ENCODE measurements around the gene H6PD. TPM values are rescaled to one million over a fixed set of nuclear protein-coding genes. Genes with fewer than 3 reads are reported as not detected.
"Not testable (repeated sequence)": the region's sequence is repeated elsewhere in the genome, so short reads cannot be mapped to it uniquely, and the experiment has no call there.

H6PD gene
- total RNA-seq, 8 experiments from 2014 or later: 6.8 to 23.4 (median 9.3) TPM

GRCh38 chr1:9292361-9293240 is 58.0 kb downstream of the H6PD start, which contains the start of gene SPSB1:
SPSB1 (plus strand) TSS chr1:9292894; CDS start chr1:9355892, 62,998 bp downstream.
- peaks cover 22 to 24% of the 10 kb centered on the region in 2 donors for H3K4me1 ChIP-seq (replicated peaks in 1 of 2)
- H3K27ac ChIP-seq: peak within 1 kb of the TSS; percentile 24 to 38
- in situ Hi-C loops (cut with MboI; ENCODE audit: low pct_unique_long_range_greater_than_20kb in 2 of 9, low sequenced_read_pairs in 9 of 9, unreplicated experiment in 9 of 9): loop anchor here in 1 of 9 experiments (25.0 kb wide), 1 partner anchor 195 kb away; no protein-coding TSS in a partner anchor
- ATAC-seq (replicated peaks in 6 of 8): peak; percentile 27 to 83 (median 67)
- 0 to 6% (median 0%) methylated on average over 2 to 30 of the region's 119 CpGs; no CpG with 5 or more reads in 7 of the 10 experiments for WGBS, 10 experiments
- H3K4me3 ChIP-seq: peak within 1 kb of the TSS; percentile 53 to 78 (median 64)

DNA sequence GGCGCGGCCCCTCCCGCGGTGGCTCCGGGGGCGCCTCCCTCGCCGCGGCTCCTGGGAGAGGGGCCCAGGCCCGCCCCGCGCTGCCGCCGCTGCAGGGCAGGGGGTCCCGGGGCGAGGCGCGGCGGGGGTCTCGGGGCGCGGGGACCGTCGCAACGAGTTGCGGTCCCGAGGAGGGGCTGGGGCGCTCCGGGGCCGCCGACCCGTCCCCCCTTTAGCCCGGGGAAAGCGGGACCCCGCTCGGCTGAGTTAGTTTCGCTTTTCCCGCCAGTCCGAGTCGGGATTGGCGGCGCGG is 58.6 kb downstream of the H6PD start:
- WGBS, 10 experiments: no CpG with 5 or more reads among the region's 43 CpGs
- in situ Hi-C loops (cut with MboI; ENCODE audit: low pct_unique_long_range_greater_than_20kb in 2 of 9, low sequenced_read_pairs in 9 of 9, unreplicated experiment in 9 of 9): loop anchor here in 1 of 9 experiments (25.0 kb wide), 1 partner anchor 194 kb away; no protein-coding TSS in a partner anchor
- no peak for ATAC-seq (replicated peaks in 6 of 8)
- peaks cover 22 to 24% of the 10 kb centered on the region in 2 donors for H3K4me1 ChIP-seq (replicated peaks in 1 of 2)
- H3K27ac ChIP-seq: peak overlapping the region in 1 of 2 donors; percentile 18
- peak overlapping the region; percentile 53 to 78 (median 64) for H3K4me3 ChIP-seq

DNA sequence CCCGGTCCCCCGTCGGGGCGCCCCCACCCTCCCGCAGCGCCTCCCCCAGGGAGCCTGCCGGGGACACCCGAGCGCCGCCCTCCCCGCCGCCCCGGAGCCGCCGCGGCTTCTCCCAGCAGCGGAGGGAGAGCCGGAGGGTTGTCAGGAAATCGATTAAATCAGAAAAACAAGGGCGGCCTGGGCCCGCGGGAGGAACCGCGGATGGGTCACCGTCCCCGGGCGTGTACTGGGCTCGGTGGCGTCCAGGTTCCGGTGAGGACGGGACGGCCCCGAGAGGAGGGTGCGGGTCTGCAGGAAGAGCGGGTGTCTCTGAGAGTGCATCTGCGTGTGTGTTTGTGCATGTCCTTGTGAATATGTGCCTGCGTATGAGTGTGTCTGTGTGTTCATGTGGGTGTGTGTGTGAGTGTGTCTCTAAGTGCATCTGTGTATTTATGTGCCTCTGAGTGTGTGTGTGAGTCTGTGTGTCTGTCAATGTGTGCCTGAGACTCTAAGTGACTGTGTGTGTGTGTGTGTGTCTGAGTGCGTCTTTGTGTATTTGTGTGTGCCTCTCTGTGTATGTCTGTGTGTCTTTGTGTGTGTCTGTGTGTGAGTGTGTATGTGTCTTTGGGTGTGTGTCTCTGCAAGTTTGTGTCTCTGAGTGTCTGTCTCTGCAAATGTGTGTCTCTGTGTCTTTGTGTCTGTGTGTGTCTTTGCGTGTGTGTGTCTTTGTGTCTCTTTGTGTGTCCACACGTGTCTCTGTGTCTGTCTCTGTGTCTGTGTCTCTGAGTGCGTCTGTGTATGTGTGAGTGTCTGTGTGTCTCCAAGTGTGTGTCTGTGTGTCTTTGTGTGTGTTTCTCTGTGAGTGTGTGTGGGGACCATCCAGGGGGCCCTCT is 59.2 kb downstream of the H6PD start:
- 0 to 100% (median 7%) methylated on average over 1 to 20 of the region's 41 CpGs; no CpG with 5 or more reads in 3 of the 10 experiments for WGBS, 10 experiments
- Histone ChIP-seq H3K4me3 (peak overlapping the region; percentile 53 to 78 (median 64)), H3K27ac (peak overlapping the region in 1 of 2 donors; percentile 18), H3K4me1 (replicated peaks in 1 of 2) (peaks cover 22 to 24% of the 10 kb centered on the region in 2 donors)
- peak in 7 of 8 experiments; percentile 1 to 15 (median 5) for ATAC-seq (replicated peaks in 6 of 8)
- in situ Hi-C loops (cut with MboI; ENCODE audit: low pct_unique_long_range_greater_than_20kb in 2 of 9, low sequenced_read_pairs in 9 of 9, unreplicated experiment in 9 of 9): loop anchor here in 1 of 9 experiments (25.0 kb wide), 1 partner anchor 194 kb away; no protein-coding TSS in a partner anchor

- 0 to 80% (median 68%) methylated on average over 1 to 5 of the region's 6 CpGs; no CpG with 5 or more reads in 3 of the 10 experiments for WGBS, 10 experiments
- Histone ChIP-seq H3K4me3 (peak overlapping the region in 4 of 5 donors; percentile 53 to 78 (median 66)), H3K27ac (no peak overlapping the region), H3K4me1 (replicated peaks in 1 of 2) (peaks cover 22 to 24% of the 10 kb centered on the region in 2 donors)
- no peak for ATAC-seq (replicated peaks in 6 of 8)
- in situ Hi-C loops (cut with MboI; ENCODE audit: low pct_unique_long_range_greater_than_20kb in 2 of 9, low sequenced_read_pairs in 9 of 9, unreplicated experiment in 9 of 9): loop anchor here in 1 of 9 experiments (25.0 kb wide), 1 partner anchor 193 kb away; no protein-coding TSS in a partner anchor
These were observed 59.8 kb downstream of the H6PD start for GRCh38 chr1:9294405-9294773.

GRCh38 chr1:9294910-9295636 is 60.5 kb downstream of the H6PD start:
- ATAC-seq (replicated peaks in 6 of 8): peak in 7 of 8 experiments; percentile 5 to 47 (median 15)
- Histone ChIP-seq H3K4me3 (peak overlapping the region in 2 of 5 donors; percentile 69 to 78), H3K27ac (no peak overlapping the region), H3K4me1 (replicated peaks in 1 of 2) (peaks cover 15 to 18% of the 10 kb centered on the region in 2 donors)
- 0 to 84% (median 47%) methylated on average over 1 to 7 of the region's 10 CpGs; no CpG with 5 or more reads in 5 of the 10 experiments for whole genome bisulfite sequencing, 10 experiments
- in situ Hi-C loops (cut with MboI; ENCODE audit: low pct_unique_long_range_greater_than_20kb in 2 of 9, low sequenced_read_pairs in 9 of 9, unreplicated experiment in 9 of 9): loop anchor here in 1 of 9 experiments (25.0 kb wide), 1 partner anchor 192 kb away; no protein-coding TSS in a partner anchor

DNA sequence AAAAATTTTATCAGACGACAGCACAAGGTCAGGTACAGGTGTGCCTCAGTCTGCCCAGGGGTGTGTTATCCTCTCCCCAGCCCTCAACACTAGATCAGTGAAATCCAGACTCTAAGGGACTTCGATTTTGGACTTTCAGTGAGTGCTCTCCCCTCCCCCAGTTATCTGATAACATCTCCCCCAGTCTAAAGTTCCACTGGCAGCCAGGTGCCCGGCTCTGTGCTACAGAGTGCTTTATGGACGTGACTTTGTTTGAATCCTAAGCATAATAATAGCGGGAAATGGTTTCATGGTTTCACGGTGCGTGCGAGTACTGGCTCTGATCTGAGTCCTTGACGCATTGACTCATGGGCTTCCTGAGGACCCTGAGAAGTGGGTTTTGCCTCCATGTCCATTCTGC is 61.3 kb downstream of the H6PD start:
- H3K4me3 ChIP-seq: no peak overlapping the region
- peaks cover 10 to 13% of the 10 kb centered on the region in 2 donors for H3K4me1 ChIP-seq (replicated peaks in 1 of 2)
- no peak overlapping the region for H3K27ac ChIP-seq
- ATAC-seq (replicated peaks in 6 of 8): no peak
- in situ Hi-C loops (cut with MboI; ENCODE audit: low pct_unique_long_range_greater_than_20kb in 2 of 9, low sequenced_read_pairs in 9 of 9, unreplicated experiment in 9 of 9): loop anchor here in 1 of 9 experiments (25.0 kb wide), 1 partner anchor 191 kb away; no protein-coding TSS in a partner anchor
- WGBS, 10 experiments: 60 to 95% (median 76%) methylated on average over 4 to 9 of the region's 9 CpGs; no CpG with 5 or more reads in 5 of the 10 experiments

- H3K4me3 ChIP-seq: no peak overlapping the region
- no peak for ATAC-seq (replicated peaks in 6 of 8)
- peaks cover 10 to 13% of the 10 kb centered on the region in 2 donors for H3K4me1 ChIP-seq (replicated peaks in 1 of 2)
- H3K27ac ChIP-seq: no peak overlapping the region
- WGBS, 10 experiments: 81 to 100% (median 93%) methylated on average over 4 to 6 of the region's 6 CpGs; no CpG with 5 or more reads in 5 of the 10 experiments
- in situ Hi-C loops (cut with MboI; ENCODE audit: low pct_unique_long_range_greater_than_20kb in 2 of 9, low sequenced_read_pairs in 9 of 9, unreplicated experiment in 9 of 9): loop anchor here in 1 of 9 experiments (25.0 kb wide), 1 partner anchor 190 kb away; no protein-coding TSS in a partner anchor
These were observed 62.3 kb downstream of the H6PD start for GRCh38 chr1:9296850-9297249.

DNA sequence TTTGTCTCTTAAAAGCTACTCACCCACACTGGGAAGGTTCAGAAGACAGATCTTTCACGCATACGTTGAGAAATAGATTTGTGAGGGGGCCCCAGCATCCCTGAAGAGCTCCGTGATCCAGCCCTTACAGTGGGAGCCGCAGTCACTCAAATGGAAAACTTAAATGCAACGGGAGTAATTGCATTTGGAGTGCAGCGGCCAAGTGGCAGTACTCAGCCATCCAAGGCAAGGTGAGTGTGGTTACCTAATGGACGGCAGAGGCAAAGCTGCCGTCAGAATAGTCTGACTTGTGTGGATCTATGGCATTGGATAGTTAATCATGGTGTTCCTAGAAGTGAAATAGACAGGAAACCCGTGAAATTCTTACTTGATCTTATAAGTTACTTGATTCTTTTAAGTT is 63.3 kb downstream of the H6PD start:
- H3K4me1 ChIP-seq (replicated peaks in 1 of 2): peaks cover 10 to 13% of the 10 kb centered on the region in 2 donors
- in situ Hi-C loops (cut with MboI; ENCODE audit: low pct_unique_long_range_greater_than_20kb in 2 of 9, low sequenced_read_pairs in 9 of 9, unreplicated experiment in 9 of 9): loop anchor here in 1 of 9 experiments (25.0 kb wide), 1 partner anchor 189 kb away; no protein-coding TSS in a partner anchor
- ATAC-seq (replicated peaks in 6 of 8): no peak
- no peak overlapping the region for H3K27ac ChIP-seq
- WGBS, 10 experiments: 30 to 100% (median 77%) methylated on average over 1 to 9 of the region's 9 CpGs
- no peak overlapping the region for H3K4me3 ChIP-seq

DNA sequence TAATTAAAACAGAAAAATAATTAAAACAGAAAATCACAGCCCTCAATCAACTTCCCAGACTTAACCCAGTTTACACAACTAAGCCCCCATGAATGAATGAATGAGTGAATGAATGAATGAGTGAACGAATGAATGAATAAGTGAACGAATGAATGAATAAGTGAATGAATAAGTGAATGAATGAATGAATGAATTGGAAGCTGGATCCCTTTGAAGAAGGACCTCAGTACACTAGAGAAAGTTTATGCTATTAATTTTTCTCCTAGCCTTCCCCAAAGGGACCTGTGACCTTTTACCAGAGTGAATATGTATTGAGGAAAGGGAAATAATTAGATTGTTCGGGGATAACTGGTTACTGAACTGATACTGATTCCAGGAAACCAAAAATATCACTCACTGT is 63.7 kb downstream of the H6PD start:
- ATAC-seq (replicated peaks in 6 of 8): no peak
- in situ Hi-C loops (cut with MboI; ENCODE audit: low pct_unique_long_range_greater_than_20kb in 2 of 9, low sequenced_read_pairs in 9 of 9, unreplicated experiment in 9 of 9): loop anchor here in 1 of 9 experiments (25.0 kb wide), 1 partner anchor 189 kb away; no protein-coding TSS in a partner anchor
- WGBS, 10 experiments: 0 to 89% (median 32%) methylated on average over 1 to 3 of the region's 3 CpGs; no CpG with 5 or more reads in 1 of the 10 experiments
- peaks cover 10 to 13% of the 10 kb centered on the region in 2 donors for H3K4me1 ChIP-seq (replicated peaks in 1 of 2)
- no peak overlapping the region for H3K4me3 ChIP-seq
- no peak overlapping the region for H3K27ac ChIP-seq

GRCh38 chr1:9299571-9300541 is 65.3 kb downstream of the H6PD start:
- peak in 3 of 8 experiments; percentile 24 to 50 (median 47) for ATAC-seq (replicated peaks in 6 of 8)
- in situ Hi-C loops (cut with MboI; ENCODE audit: low pct_unique_long_range_greater_than_20kb in 2 of 9, low sequenced_read_pairs in 9 of 9, unreplicated experiment in 9 of 9): loop anchor here in 1 of 9 experiments (25.0 kb wide), 1 partner anchor 187 kb away; no protein-coding TSS in a partner anchor
- H3K4me3 ChIP-seq; H3K27ac ChIP-seq; H3K4me1 ChIP-seq (replicated peaks in 1 of 2): not testable (repeated sequence)
- WGBS, 10 experiments: 63 to 96% (median 91%) methylated on average over 4 to 11 of the region's 16 CpGs; no CpG with 5 or more reads in 2 of the 10 experiments

- 67 to 89% (median 78%) methylated on average over 1 to 6 of the region's 6 CpGs; no CpG with 5 or more reads in 3 of the 10 experiments for WGBS, 10 experiments
- in situ Hi-C loops (cut with MboI; ENCODE audit: low pct_unique_long_range_greater_than_20kb in 2 of 9, low sequenced_read_pairs in 9 of 9, unreplicated experiment in 9 of 9): no loop called here
These were observed 66.0 kb downstream of the H6PD start for GRCh38 chr1:9300573-9300972.

More at GRCh38 chr1:9300573-9300972, 66.0 kb downstream of the H6PD start:
- peak in 1 of 8 experiments; percentile 3 for ATAC-seq (replicated peaks in 6 of 8)
- Histone ChIP-seq H3K27ac (no peak overlapping the region), H3K4me1 (replicated peaks in 1 of 2) (peaks cover 0 to under 1% of the 10 kb centered on the region in 2 donors), H3K4me3 (no peak overlapping the region)
